HepG2 (cell line): Measurements from ENCODE around the gene TUBB4A. TPM values are rescaled to one million over a fixed set of nuclear protein-coding genes. Genes with fewer than 3 reads are reported as not detected.

Experiments used
- ARHGAP35 ChIP-seq: sonication (generic); formaldehyde crosslinking; IDR thresholded peaks from 2 replicates; pipeline ENCODE4 v1.9.0; 2022; ENCODE audit warnings: mild to moderate bottlenecking, inconsistent platforms, moderate library complexity, missing genetic modification reagents, borderline replicate concordance
- BCL6 ChIP-seq: IDR thresholded peaks from 2 replicates; pipeline ENCODE4 v1.6.1; 2016; ENCODE audit warnings: missing genetic modification reagents, missing compliant biosample characterization
- FOXM1 ChIP-seq: sonication (generic); formaldehyde crosslinking; IDR thresholded peaks from 2 replicates; pipeline ENCODE4 v1.5.0; 2020; ENCODE audit warnings: missing genetic modification reagents
- HOXA5 ChIP-seq: sonication (generic); formaldehyde crosslinking; IDR thresholded peaks from 2 replicates; pipeline ENCODE4 v1.4.0; 2020; ENCODE audit warnings: missing genetic modification reagents
- IKZF1 ChIP-seq: fragments of 450-650 bp; IDR thresholded peaks from 2 replicates; pipeline ENCODE4 v1.7.1; 2016
- MAFK ChIP-seq, 2 experiments: IDR thresholded peaks in 1 of 2; conservative IDR thresholded peaks in 1 of 2; 2 replicates each; pipeline ENCODE4 v1.6.1; 2011; ENCODE audit warnings: improper control_type of control experiment in 2 of 2, low read length in 2 of 2
- NR2F6 ChIP-seq, 2 experiments: IDR thresholded peaks; 2 replicates each; pipeline ENCODE4 v1.6.1; 2016; ENCODE audit warnings: antibody characterized with exemption in 1 of 2, mild to moderate bottlenecking in 1 of 2
- SMAD9 ChIP-seq: sonication (generic); formaldehyde crosslinking; IDR thresholded peaks from 2 replicates; pipeline ENCODE4 v1.5.1; 2020; ENCODE audit warnings: mild to moderate bottlenecking, missing genetic modification reagents
- SRSF9 ChIP-seq: fragments of 200-400 bp; formaldehyde crosslinking; IDR thresholded peaks from 2 replicates; pipeline ENCODE4 v1.6.1; 2018; ENCODE audit warnings: borderline replicate concordance, mild to moderate bottlenecking, low read depth, low read length; ENCODE audit not compliant: insufficient read depth, poor library complexity, severe bottlenecking
- ZBTB8A ChIP-seq: sonication (generic); formaldehyde crosslinking; IDR thresholded peaks from 2 replicates; pipeline ENCODE4 v1.4.0; 2020; ENCODE audit warnings: mild to moderate bottlenecking, low read depth, missing genetic modification reagents, borderline replicate concordance
- ZNF547 ChIP-seq: sonication (generic); formaldehyde crosslinking; IDR thresholded peaks from 2 replicates; pipeline ENCODE4 v1.5.1; 2020; ENCODE audit warnings: mild to moderate bottlenecking, missing genetic modification reagents
- polyA plus RNA-seq, 8 experiments: library from polyadenylated mRNA; depleted of rRNA in 3 of 8; stranded (reverse) in 7 of 8; unstranded in 1 of 8; fragments of >200 nt; fragmentation: Illumina TruSeq in 4 of 8; extraction: Trizol in 4 of 8; gene quantifications; 2 replicates each; pipeline versions ENCODE4 v1.2.1 to v1.2.3, GENCODE V29; 2011 to 2016; ENCODE audit warnings: low read depth in 4 of 8, missing spikeins in 1 of 8, mixed read lengths in 1 of 8; ENCODE audit not compliant: insufficient read depth in 1 of 8
- total RNA-seq, 5 experiments: library from RNA; depleted of rRNA; stranded (reverse); fragments of >200 nt; fragmentation: Illumina TruSeq; extraction: Trizol; gene quantifications; 2 replicates each; pipeline ENCODE4 v1.2.3, GENCODE V29; 2016; ENCODE audit warnings: low read depth in 1 of 5
- TF ChIP-seq, protein P1 (sequence below): sonication (generic); formaldehyde crosslinking; IDR thresholded peaks from 2 replicates; pipeline ENCODE4 v1.4.0; 2020; ENCODE audit warnings: missing genetic modification reagents
- TF ChIP-seq, protein P2 (sequence below): sonication (generic); formaldehyde crosslinking; IDR thresholded peaks from 2 replicates; pipeline ENCODE4 v1.9.0; 2021; ENCODE audit warnings: mild to moderate bottlenecking, missing genetic modification reagents
- TF ChIP-seq, protein P3 (sequence below): IDR thresholded peaks from 2 replicates; pipeline ENCODE4 v1.6.1; 2016; ENCODE audit warnings: missing biosample characterization, missing genetic modification reagents, low read depth

Gene TUBB4A
- total and polyA plus RNA-seq, 2 of the 13 experiments (the other 11 are each of a cell fraction or from before 2014, with no cell fraction given) = not detected

DNA sequence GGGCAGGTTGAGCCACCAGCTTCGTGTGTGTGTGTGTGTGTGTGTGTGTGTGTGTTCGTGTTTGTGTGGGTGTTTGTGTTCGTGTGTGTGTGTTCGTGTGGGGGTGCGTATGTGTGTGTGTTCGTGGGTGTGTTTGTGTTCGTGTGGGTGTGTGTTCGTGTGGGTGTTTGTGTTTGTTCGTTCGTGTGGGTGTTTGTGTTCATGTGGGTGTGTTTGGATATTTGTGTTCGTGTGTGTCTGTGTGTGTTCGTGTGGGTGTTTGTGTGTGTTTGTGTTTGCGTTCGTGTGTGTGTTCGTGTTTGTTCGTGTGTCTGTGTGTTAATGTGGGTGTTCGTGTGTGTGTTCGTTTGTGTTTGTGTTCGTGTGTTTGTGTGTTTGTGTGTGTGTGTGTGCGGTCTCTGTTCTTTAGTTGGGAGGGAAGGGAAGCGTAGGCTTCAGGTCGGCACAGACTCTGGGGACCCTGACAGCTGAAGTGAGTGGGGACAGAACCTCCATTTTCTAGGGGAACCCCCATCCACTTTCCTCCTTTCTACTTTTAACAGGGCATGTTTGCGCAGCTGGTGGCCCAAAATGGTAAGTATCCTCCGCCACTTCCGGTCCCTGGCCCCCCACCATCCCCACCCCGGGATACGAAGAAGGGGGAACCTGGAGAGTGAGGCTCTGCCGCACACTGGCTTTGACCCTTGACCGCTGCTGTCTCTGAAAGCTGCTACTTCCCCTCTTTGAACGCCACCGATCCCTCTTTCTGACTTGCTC, 30.3 kb upstream of the TUBB4A start (continued):
- no peak for TF ChIP-seq HOXA5 (CRISPR knock-in tag)
- peak; percentile 50; the same call in 1 of the 2 replicates for TF ChIP-seq NR2F6 (IDR thresholded peaks at IDR 0.05)
- no peak for TF ChIP-seq NR2F6 (CRISPR knock-in tag; IDR thresholded peaks at IDR 0.05)
- no peak for TF ChIP-seq BCL6 (CRISPR knock-in tag)
- no peak for TF ChIP-seq SMAD9
- no peak for TF ChIP-seq MAFK (conservative IDR thresholded peaks at IDR 0.05 in 1 of 2, IDR thresholded peaks at IDR 0.05 in 1 of 2; ENCODE audit: low read length in 2 of 2)
- no peak for TF ChIP-seq ARHGAP35 (CRISPR knock-in tag)
- no peak for TF ChIP-seq SRSF9
- TF ChIP-seq, protein P1, sequence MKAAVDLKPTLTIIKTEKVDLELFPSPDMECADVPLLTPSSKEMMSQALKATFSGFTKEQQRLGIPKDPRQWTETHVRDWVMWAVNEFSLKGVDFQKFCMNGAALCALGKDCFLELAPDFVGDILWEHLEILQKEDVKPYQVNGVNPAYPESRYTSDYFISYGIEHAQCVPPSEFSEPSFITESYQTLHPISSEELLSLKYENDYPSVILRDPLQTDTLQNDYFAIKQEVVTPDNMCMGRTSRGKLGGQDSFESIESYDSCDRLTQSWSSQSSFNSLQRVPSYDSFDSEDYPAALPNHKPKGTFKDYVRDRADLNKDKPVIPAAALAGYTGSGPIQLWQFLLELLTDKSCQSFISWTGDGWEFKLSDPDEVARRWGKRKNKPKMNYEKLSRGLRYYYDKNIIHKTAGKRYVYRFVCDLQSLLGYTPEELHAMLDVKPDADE (CRISPR knock-in tag) = no peak
- TF ChIP-seq, protein P2, sequence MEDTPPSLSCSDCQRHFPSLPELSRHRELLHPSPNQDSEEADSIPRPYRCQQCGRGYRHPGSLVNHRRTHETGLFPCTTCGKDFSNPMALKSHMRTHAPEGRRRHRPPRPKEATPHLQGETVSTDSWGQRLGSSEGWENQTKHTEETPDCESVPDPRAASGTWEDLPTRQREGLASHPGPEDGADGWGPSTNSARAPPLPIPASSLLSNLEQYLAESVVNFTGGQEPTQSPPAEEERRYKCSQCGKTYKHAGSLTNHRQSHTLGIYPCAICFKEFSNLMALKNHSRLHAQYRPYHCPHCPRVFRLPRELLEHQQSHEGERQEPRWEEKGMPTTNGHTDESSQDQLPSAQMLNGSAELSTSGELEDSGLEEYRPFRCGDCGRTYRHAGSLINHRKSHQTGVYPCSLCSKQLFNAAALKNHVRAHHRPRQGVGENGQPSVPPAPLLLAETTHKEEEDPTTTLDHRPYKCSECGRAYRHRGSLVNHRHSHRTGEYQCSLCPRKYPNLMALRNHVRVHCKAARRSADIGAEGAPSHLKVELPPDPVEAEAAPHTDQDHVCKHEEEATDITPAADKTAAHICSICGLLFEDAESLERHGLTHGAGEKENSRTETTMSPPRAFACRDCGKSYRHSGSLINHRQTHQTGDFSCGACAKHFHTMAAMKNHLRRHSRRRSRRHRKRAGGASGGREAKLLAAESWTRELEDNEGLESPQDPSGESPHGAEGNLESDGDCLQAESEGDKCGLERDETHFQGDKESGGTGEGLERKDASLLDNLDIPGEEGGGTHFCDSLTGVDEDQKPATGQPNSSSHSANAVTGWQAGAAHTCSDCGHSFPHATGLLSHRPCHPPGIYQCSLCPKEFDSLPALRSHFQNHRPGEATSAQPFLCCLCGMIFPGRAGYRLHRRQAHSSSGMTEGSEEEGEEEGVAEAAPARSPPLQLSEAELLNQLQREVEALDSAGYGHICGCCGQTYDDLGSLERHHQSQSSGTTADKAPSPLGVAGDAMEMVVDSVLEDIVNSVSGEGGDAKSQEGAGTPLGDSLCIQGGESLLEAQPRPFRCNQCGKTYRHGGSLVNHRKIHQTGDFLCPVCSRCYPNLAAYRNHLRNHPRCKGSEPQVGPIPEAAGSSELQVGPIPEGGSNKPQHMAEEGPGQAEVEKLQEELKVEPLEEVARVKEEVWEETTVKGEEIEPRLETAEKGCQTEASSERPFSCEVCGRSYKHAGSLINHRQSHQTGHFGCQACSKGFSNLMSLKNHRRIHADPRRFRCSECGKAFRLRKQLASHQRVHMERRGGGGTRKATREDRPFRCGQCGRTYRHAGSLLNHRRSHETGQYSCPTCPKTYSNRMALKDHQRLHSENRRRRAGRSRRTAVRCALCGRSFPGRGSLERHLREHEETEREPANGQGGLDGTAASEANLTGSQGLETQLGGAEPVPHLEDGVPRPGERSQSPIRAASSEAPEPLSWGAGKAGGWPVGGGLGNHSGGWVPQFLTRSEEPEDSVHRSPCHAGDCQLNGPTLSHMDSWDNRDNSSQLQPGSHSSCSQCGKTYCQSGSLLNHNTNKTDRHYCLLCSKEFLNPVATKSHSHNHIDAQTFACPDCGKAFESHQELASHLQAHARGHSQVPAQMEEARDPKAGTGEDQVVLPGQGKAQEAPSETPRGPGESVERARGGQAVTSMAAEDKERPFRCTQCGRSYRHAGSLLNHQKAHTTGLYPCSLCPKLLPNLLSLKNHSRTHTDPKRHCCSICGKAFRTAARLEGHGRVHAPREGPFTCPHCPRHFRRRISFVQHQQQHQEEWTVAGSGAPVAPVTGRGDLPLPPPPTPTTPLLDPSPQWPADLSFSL = peak; percentile 97
- TF ChIP-seq ZBTB8A = no peak
- TF ChIP-seq FOXM1 = no peak
- TF ChIP-seq IKZF1 = 0 out of 2 replicates have a peak, but pooled peaks have one; percentile 55
- TF ChIP-seq, protein P3, sequence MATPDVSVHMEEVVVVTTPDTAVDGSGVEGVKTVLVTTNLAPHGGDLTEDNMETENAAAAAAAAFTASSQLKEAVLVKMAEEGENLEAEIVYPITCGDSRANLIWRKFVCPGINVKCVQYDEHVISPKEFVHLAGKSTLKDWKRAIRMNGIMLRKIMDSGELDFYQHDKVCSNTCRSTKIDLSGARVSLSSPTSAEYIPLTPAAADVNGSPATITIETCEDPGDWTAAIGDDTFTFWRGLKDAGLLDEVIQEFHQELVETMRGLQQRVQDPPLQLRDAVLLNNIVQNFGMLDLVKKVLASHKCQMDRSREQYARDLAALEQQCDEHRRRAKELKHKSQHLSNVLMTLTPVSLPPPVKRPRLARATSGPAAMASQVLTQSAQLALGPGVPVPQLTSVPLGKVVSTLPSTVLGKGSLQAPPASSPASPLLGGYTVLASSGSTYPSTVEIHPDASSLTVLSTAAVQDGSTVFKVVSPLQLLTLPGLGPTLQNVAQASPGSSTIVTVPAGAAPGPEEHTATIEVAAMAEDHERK (CRISPR knock-in tag) = no peak
- no peak for TF ChIP-seq ZNF547 (CRISPR knock-in tag)
- TF ChIP-seq, all 625 proteins: peak for 7
